HepG2 (cell line): Measurements from ENCODE around the gene KLHL21. TPM values are rescaled to one million over a fixed set of nuclear protein-coding genes. Genes with fewer than 3 reads are reported as not detected.

ENCODE experiments used
- CBFB ChIP-seq: sonication (generic); formaldehyde crosslinking; IDR thresholded peaks from 2 replicates; pipeline ENCODE4 v1.4.0; 2020; ENCODE audit warnings: missing genetic modification reagents
- DR1 ChIP-seq: sonication (generic); formaldehyde crosslinking; IDR thresholded peaks from 2 replicates; pipeline ENCODE4 v1.8.0; 2021; ENCODE audit warnings: mild to moderate bottlenecking, missing genetic modification reagents, inconsistent platforms
- GLMP ChIP-seq: sonication (generic); formaldehyde crosslinking; IDR thresholded peaks from 2 replicates; pipeline ENCODE4 v1.9.0; 2021; ENCODE audit warnings: missing genetic modification reagents, mild to moderate bottlenecking, borderline replicate concordance
- HHEX ChIP-seq: IDR thresholded peaks from 2 replicates; pipeline ENCODE4 v1.6.1; 2016; ENCODE audit warnings: control low read depth
- HIVEP1 ChIP-seq: sonication (generic); formaldehyde crosslinking; IDR thresholded peaks from 2 replicates; pipeline ENCODE4 v1.4.0; 2020; ENCODE audit warnings: mild to moderate bottlenecking, missing genetic modification reagents
- HOXD1 ChIP-seq: sonication (generic); formaldehyde crosslinking; IDR thresholded peaks from 2 replicates; pipeline ENCODE4 v1.5.0; 2020; ENCODE audit warnings: missing genetic modification reagents
- IRX3 ChIP-seq: sonication (generic); formaldehyde crosslinking; IDR thresholded peaks from 2 replicates; pipeline ENCODE4 v1.8.1; 2023; ENCODE audit warnings: mild to moderate bottlenecking, low read depth, missing genetic modification reagents, borderline replicate concordance
- KDM5A ChIP-seq: fragments of 200-600 bp; sonication (generic); IDR thresholded peaks from 2 replicates; pipeline ENCODE4 v1.7.0; 2018; ENCODE audit warnings: antibody characterized with exemption, mild to moderate bottlenecking, low read length, borderline replicate concordance
- MLLT10 ChIP-seq: sonication (generic); formaldehyde crosslinking; IDR thresholded peaks from 2 replicates; pipeline ENCODE4 v1.4.0; 2020; ENCODE audit warnings: missing genetic modification reagents
- PHF5A ChIP-seq: IDR thresholded peaks from one replicate; pipeline ENCODE4 v1.6.1; 2018; ENCODE audit warnings: low read depth, missing genetic modification reagents; ENCODE audit not compliant: unreplicated experiment
- REPIN1 ChIP-seq: sonication (generic); formaldehyde crosslinking; IDR thresholded peaks from 2 replicates; pipeline ENCODE4 v1.8.0; 2022; ENCODE audit warnings: missing genetic modification reagents, low read depth, mild to moderate bottlenecking, borderline replicate concordance
- RFXANK ChIP-seq: IDR thresholded peaks from 2 replicates; pipeline ENCODE4 v1.6.1; 2016
- SMC3 ChIP-seq: IDR thresholded peaks from 2 replicates; pipeline ENCODE4 v1.6.1; 2011; ENCODE audit warnings: low read length, improper control_type of control experiment
- TBL1XR1 ChIP-seq: fragments of 150-350 bp; IDR thresholded peaks from 2 replicates; pipeline ENCODE4 v1.6.1; 2014; ENCODE audit warnings: borderline replicate concordance, low read length; ENCODE audit not compliant: partially characterized antibody
- TCF7 ChIP-seq: sonication (generic); IDR thresholded peaks from 2 replicates; pipeline ENCODE4 v1.6.1; 2016; ENCODE audit warnings: antibody characterized with exemption, low read depth
- UBTF ChIP-seq: sonication (generic); formaldehyde crosslinking; IDR thresholded peaks from 2 replicates; pipeline ENCODE4 v1.4.0; 2020; ENCODE audit warnings: mild to moderate bottlenecking, missing genetic modification reagents
- YEATS2 ChIP-seq: sonication (generic); formaldehyde crosslinking; IDR thresholded peaks from 2 replicates; pipeline ENCODE4 v1.4.0; 2020; ENCODE audit warnings: missing genetic modification reagents, borderline replicate concordance
- ZC3H4 ChIP-seq: sonication (generic); formaldehyde crosslinking; IDR thresholded peaks from 2 replicates; pipeline ENCODE4 v1.4.0; 2020; ENCODE audit warnings: missing genetic modification reagents, borderline replicate concordance
- ZKSCAN1 ChIP-seq: fragments of 150-350 bp; IDR thresholded peaks from 2 replicates; pipeline ENCODE4 v1.6.1; 2014; ENCODE audit warnings: low read length
- ZNF180 ChIP-seq: sonication (generic); formaldehyde crosslinking; IDR thresholded peaks from 2 replicates; pipeline ENCODE4 v1.4.0; 2020; ENCODE audit warnings: low read depth, missing genetic modification reagents, borderline replicate concordance
- ZNF446 ChIP-seq: sonication (generic); formaldehyde crosslinking; IDR thresholded peaks from 2 replicates; pipeline ENCODE4 v1.5.0; 2020; ENCODE audit warnings: mild to moderate bottlenecking, missing genetic modification reagents
- ZNF580 ChIP-seq: IDR thresholded peaks from 2 replicates; pipeline ENCODE4 v1.6.1; 2016; ENCODE audit warnings: low read depth, borderline replicate concordance
- ZNF607 ChIP-seq: sonication (generic); formaldehyde crosslinking; IDR thresholded peaks from 2 replicates; pipeline ENCODE4 v1.5.1; 2020; ENCODE audit warnings: missing genetic modification reagents, mild to moderate bottlenecking, borderline replicate concordance
- polyA plus RNA-seq, 8 experiments: library from polyadenylated mRNA; depleted of rRNA in 3 of 8; stranded (reverse) in 7 of 8; unstranded in 1 of 8; fragments of >200 nt; fragmentation: Illumina TruSeq in 4 of 8; extraction: Trizol in 4 of 8; gene quantifications; 2 replicates each; pipeline versions ENCODE4 v1.2.1 to v1.2.3, GENCODE V29; 2011 to 2016; ENCODE audit warnings: low read depth in 4 of 8, missing spikeins in 1 of 8, mixed read lengths in 1 of 8; ENCODE audit not compliant: insufficient read depth in 1 of 8
- total RNA-seq, 5 experiments: library from RNA; depleted of rRNA; stranded (reverse); fragments of >200 nt; fragmentation: Illumina TruSeq; extraction: Trizol; gene quantifications; 2 replicates each; pipeline ENCODE4 v1.2.3, GENCODE V29; 2016; ENCODE audit warnings: low read depth in 1 of 5
- TF ChIP-seq, protein P1 (sequence below): sonication (generic); formaldehyde crosslinking; IDR thresholded peaks from 2 replicates; pipeline ENCODE4 v1.8.1; 2022; ENCODE audit warnings: low read depth, mild to moderate bottlenecking, missing genetic modification reagents

Gene KLHL21
- total and polyA plus RNA-seq, 2 of the 13 experiments (the other 11 are each of a cell fraction or from before 2014, with no cell fraction given) = 14.8 to 25.0 TPM

DNA sequence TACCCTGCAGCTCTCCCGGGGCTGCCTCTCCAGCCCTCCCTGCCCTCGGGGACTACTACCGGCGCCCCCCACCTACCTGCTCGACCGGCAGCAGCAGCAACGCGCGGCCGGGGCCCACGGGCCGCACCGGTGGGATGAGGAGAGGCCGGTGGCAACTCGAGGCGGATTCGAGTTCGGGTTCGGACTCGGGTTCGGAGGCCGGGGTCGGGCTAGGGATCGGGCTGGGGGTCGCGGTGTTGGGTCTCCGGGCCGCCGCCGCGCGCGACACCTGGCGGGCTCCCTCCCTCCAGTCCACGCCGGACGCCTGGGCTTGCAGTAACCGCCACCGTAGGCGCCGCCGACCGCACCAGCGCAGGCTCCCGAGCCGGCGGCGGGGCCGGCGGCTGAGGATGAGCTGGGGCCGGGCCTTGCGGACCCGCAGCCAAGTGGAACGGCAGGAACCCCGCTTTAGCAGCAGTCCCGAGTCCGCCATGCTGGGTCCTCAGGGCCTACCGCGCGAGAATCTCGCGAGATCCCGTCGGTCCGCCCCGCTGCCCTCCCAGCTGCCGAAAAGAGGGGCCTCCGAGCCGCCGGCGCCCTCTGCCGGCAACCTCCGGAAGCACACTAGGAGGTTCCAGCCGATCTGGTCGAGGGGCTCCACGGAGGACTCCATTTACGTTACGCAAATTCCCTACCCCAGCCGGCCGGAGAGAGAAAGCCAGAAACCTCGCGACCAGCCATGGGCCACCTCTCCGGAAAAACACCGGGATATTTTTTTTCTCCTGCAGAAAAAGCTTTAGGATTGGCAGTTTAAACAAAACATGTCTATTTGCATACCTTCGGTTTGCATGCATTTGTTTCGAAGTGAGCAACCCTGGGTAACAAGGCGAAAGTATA lies 48.4 kb downstream of the KLHL21 start, which contains the start of gene NOL9 (continued):
- TF ChIP-seq ZNF180 (no peak), HHEX (CRISPR knock-in tag) (no peak), SMC3 (peak; percentile 42; the same call in 1 of the 2 replicates), UBTF (CRISPR knock-in tag) (peak; percentile 69; the same call in 1 of the 2 replicates), YEATS2 (CRISPR knock-in tag) (peak; percentile 92), HOXD1 (CRISPR knock-in tag) (peak; percentile 64; the same call in 1 of the 2 replicates), ZC3H4 (CRISPR knock-in tag) (no peak), GLMP (no peak), ZKSCAN1 (no peak), REPIN1 (CRISPR knock-in tag) (peak; percentile 53), ZNF580 (peak; percentile 85; the same call in 1 of the 2 replicates), TBL1XR1 (no peak), HIVEP1 (CRISPR knock-in tag) (peak; percentile 81), PHF5A (CRISPR knock-in tag) (no peak), RFXANK (CRISPR knock-in tag) (no peak), DR1 (CRISPR knock-in tag) (peak; percentile 72), MLLT10 (CRISPR knock-in tag) (no peak), IRX3 (CRISPR knock-in tag) (peak; percentile 73; the same call in 1 of the 2 replicates), ZNF607 (CRISPR knock-in tag) (0 out of 2 replicates have a peak, but pooled peaks have one; percentile 51), CBFB (CRISPR knock-in tag) (peak; percentile 73), TCF7 (0 out of 2 replicates have a peak, but pooled peaks have one; percentile 14), ZNF446 (CRISPR knock-in tag) (peak; percentile 50; the same call in 1 of the 2 replicates), KDM5A (peak; percentile 99)
- TF ChIP-seq, protein P1, sequence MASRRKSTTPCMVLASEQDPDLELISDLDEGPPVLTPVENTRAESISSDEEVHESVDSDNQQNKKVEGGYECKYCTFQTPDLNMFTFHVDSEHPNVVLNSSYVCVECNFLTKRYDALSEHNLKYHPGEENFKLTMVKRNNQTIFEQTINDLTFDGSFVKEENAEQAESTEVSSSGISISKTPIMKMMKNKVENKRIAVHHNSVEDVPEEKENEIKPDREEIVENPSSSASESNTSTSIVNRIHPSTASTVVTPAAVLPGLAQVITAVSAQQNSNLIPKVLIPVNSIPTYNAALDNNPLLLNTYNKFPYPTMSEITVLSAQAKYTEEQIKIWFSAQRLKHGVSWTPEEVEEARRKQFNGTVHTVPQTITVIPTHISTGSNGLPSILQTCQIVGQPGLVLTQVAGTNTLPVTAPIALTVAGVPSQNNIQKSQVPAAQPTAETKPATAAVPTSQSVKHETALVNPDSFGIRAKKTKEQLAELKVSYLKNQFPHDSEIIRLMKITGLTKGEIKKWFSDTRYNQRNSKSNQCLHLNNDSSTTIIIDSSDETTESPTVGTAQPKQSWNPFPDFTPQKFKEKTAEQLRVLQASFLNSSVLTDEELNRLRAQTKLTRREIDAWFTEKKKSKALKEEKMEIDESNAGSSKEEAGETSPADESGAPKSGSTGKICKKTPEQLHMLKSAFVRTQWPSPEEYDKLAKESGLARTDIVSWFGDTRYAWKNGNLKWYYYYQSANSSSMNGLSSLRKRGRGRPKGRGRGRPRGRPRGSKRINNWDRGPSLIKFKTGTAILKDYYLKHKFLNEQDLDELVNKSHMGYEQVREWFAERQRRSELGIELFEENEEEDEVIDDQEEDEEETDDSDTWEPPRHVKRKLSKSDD (CRISPR knock-in tag) = peak; percentile 74; the same call in 1 of the 2 replicates
